Tongue (tissue), 2 donors: ENCODE measurements around the gene PPFIA2. TPM values are rescaled to one million over a fixed set of nuclear protein-coding genes. Genes with fewer than 3 reads are reported as not detected.
"Not testable (repeated sequence)": the region's sequence is repeated elsewhere in the genome, so short reads cannot be mapped to it uniquely, and the experiment has no call there.

Source experiments
- DNase-seq: peaks from one replicate; pipeline ENCODE4 v3.0.0-alpha.2; 2015
- total RNA-seq: library from RNA; depleted of rRNA; stranded (reverse); fragments of >200 nt; gene quantifications from one replicate; pipeline ENCODE4 v1.2.3, GENCODE V29; 2014

Gene PPFIA2
- total RNA-seq, 1 donor from 2014 or later, result 3.1 TPM

- DNase-seq, result no peak
These were observed 497.5 kb downstream of the PPFIA2 start for GRCh38 chr12:81261508-81262207.

GRCh38 chr12:81259360-81259759 lies 499.8 kb downstream of the PPFIA2 start:
- no peak for DNase-seq

DNA sequence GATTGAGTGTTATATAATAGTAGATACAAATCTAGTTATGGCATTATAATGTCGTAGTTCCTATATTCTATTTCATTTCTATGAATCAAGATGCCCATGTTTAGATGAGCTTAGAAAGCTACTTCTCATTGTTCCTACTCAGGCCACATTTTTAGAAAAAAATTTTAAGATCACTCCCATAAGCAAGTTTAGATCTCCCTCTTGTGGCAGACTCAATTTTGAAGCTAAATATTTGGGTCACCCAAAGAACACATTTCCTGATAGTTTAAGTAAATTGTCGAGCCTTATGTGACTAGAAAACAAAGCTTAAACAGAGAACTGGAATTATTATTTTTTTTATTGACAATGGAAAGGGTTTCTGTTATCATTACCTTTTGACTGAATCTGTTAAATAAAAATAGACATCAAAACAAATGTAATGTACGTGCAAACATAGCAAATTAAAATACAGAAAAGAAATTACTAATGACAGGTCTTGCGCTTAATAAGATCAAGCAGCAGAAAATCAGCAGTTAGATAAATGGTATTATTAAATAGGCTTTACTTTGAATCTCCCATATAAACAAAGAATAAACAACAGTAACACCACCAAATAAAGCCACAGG lies 501.1 kb downstream of the PPFIA2 start:
- peak; percentile 75 for DNase-seq

DNA sequence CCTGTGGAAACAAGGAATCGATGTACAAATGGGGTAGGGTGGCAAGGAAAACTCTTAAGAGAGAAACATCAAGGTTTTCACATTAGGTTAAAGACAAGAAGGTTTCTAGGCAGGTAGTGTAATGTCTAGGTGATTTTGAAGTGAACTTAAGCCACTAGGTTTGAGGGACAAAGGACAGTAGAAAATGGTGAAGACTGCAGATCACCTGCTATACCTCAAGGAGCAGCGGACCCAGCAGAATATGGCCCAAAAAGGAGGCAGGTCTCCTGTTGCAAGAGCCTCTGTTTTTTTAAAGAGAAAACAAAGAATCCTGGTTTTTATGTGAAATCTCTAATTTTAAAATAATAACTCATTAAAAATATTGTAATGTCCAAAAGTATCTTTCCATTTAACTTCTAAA lies 503.2 kb downstream of the PPFIA2 start:
- DNase-seq, result no peak

DNA sequence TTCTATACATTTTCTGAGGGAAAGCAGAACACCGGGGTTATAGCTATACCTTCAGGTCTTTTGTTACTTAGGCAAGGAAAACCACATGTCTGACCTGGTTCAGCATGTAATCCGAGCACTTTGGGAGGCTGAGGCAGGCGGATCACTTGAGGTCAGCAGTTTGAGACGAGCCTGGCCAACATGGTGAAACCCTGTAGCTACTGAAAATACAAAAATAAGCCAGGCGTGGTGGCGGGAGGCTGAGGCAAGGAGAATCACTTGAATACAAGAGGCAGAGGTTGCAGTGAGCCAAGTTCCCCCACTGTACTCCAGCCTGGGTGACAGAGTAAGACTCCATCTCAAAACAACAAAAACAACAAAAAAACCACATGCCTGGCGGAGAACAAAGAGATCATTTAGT lies 503.7 kb downstream of the PPFIA2 start:
- no peak for DNase-seq

DNA sequence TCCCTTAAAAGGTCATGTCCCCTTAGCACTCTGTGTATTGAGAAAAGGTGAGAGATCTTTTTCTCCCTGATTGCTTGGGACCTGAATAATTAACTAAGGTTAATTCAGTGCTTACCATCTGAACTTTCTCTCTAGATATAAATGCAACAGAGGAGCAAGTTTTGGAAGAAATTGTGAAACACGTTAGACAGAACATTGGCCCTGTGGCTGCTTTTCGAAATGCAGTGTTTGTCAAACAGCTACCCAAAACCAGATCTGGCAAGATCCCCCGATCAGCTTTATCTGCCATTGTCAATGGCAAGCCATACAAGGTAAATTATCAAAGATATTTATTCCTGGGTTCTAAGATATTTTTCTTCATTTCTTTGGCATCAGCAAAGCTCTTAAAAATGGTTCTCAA lies 505.8 kb downstream of the PPFIA2 start:
- no peak for DNase-seq

GRCh38 chr12:81252228-81252627 lies 506.9 kb downstream of the PPFIA2 start:
- no peak for DNase-seq

DNA sequence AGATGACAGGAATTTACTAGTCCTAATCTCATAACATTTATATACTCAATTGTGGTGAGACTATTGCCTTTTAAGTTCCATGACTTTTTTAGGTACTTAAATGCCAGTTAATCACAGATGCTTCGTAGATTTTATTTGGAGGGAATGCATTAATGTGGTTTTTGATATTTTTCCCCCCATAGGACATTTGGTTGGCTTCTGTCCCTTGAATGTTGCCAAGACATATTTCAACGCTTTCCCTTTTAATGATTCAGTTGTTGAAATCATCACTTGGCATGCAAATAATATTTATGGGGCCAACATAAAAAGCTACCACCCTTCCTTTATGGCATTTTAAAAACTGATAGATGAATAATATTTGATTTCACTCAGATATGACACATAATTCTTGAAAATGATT lies 509.2 kb downstream of the PPFIA2 start:
- no peak for DNase-seq

- peak; percentile 48 for DNase-seq
These were observed 513.1 kb downstream of the PPFIA2 start for GRCh38 chr12:81245907-81246570.

DNA sequence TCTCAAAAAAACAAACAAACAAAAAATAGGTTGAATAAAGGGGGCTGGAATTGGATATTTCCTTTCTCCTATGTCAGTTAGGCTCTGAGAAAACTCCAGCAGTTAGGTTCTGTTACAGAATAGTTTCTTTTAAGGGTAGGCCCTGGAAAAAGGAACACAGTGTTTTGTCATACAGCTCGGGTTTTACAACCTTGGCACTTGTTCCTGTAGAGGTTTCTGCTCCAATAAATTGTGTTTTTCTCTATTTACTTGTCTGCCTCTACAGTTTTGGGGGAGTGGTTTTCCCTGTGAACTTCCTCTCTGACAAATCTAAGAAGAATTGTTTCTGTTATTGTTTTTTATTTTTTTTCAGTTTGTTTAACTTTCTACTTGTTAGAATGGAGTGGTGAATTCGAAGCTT lies 513.7 kb downstream of the PPFIA2 start:
- DNase-seq, result no peak

- no peak for DNase-seq
These were observed 527.4 kb downstream of the PPFIA2 start for GRCh38 chr12:81231574-81232368.

- DNase-seq, result peak; percentile 44
These were observed 529.4 kb downstream of the PPFIA2 start for GRCh38 chr12:81229759-81230158.

DNA sequence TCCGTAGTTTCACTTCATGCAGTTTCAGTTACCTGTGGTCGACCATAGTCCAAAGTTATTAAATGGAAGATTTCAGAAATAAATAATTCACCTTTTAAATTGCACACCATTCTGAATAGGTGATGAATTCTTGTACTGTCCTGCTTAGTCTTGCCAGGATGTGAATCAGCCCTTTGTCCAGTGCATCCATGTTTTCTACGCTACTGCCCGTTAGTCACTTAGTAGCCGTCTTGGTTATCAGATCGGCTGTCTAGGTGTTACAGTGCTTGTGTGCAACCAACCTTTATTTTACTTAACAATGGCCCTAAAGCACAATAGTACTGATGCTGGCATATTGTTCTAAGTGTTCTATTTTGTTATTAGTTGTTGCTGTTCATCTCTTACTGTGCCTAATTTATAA lies 534.5 kb downstream of the PPFIA2 start:
- no peak for DNase-seq

GRCh38 chr12:81222846-81223592 lies 536.1 kb downstream of the PPFIA2 start:
- no peak for DNase-seq

- no peak for DNase-seq
These were observed 537.5 kb downstream of the PPFIA2 start for GRCh38 chr12:81221681-81222080.

GRCh38 chr12:81216739-81217138 lies 542.4 kb downstream of the PPFIA2 start:
- DNase-seq, result no peak

- DNase-seq, result no peak
These were observed 546.0 kb downstream of the PPFIA2 start for GRCh38 chr12:81212996-81213696.

DNA sequence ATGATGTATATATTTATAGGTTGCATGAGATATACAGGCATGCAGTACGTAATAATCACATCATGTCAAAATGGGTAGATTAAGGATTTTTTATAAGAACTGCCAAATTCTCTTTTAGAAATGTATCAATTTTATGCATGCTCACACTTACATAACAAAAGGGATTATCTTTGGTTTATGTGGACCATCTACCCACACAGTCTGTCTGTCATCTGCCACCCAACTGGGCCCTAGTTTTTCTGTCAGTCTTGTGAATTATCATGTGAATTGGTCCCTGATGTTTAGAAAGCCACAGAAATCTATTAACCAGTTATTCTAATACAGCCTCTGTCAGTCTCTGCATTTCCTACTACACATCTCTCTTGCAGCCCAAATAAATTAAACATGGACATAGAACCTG lies 547.8 kb downstream of the PPFIA2 start:
- DNase-seq, result no peak

- DNase-seq, result not testable (repeated sequence)
These were observed 549.4 kb downstream of the PPFIA2 start for GRCh38 chr12:81209772-81210225.

- DNase-seq, result no peak
These were observed 550.1 kb downstream of the PPFIA2 start for GRCh38 chr12:81209012-81209411.

DNA sequence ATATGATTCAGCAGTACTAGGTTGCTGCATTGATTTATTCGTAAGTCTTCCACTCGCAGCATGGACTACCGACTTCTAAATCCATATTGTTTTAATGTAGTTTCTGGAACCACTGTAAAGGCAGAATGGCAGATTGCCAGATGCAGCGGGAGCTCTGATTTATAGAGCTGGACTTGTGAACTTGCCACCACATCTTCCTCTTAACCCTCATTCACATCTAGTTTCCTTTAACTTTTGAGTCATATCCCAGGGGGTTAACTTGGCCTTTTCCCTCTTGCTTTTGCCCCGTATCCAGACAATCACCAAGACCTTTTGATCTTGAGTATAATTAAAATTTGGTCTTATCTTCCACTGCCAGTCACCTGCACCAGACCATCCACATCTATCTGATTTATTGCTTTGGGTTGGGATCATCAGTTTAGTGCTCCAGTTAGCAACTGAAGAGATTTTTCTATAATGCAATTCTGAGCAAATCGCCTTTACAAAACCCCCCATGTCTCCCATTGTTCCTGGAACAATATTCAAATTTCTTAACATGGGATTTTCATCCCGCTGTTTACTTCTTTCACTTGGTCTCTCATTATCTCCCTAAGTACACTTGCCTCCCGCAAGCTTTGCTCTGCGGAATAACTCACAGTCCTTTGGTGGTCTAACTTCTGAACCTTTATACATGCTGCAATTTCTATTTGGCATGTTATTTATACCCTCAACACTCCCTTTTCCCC lies 550.8 kb downstream of the PPFIA2 start:
- DNase-seq, result no peak
